GM12864 (cell line): ENCODE results near the gene ARID5B.

Experiments
- DNase-seq: peaks from one replicate; pipeline ENCODE4 v3.0.0-alpha.2; 2011; ENCODE audit warnings: low read depth
- H3K4me3 ChIP-seq: 2 replicates; pipeline ENCODE4 v1.5.1; 2011; ENCODE audit warnings: mild to moderate bottlenecking, low read depth, low read length, control low read depth
- TF ChIP-seq, protein P1 (sequence below): IDR thresholded peaks from 2 replicates; pipeline ENCODE4 v1.5.1; 2011; ENCODE audit warnings: low read depth, mild to moderate bottlenecking, moderate library complexity, low read length, control low read depth, inconsistent platforms; ENCODE audit errors: missing control alignments

Gene ARID5B

GRCh38 chr10:61899997-61900828 lies 1.3 kb upstream of the ARID5B start:
- TF ChIP-seq, protein P1, sequence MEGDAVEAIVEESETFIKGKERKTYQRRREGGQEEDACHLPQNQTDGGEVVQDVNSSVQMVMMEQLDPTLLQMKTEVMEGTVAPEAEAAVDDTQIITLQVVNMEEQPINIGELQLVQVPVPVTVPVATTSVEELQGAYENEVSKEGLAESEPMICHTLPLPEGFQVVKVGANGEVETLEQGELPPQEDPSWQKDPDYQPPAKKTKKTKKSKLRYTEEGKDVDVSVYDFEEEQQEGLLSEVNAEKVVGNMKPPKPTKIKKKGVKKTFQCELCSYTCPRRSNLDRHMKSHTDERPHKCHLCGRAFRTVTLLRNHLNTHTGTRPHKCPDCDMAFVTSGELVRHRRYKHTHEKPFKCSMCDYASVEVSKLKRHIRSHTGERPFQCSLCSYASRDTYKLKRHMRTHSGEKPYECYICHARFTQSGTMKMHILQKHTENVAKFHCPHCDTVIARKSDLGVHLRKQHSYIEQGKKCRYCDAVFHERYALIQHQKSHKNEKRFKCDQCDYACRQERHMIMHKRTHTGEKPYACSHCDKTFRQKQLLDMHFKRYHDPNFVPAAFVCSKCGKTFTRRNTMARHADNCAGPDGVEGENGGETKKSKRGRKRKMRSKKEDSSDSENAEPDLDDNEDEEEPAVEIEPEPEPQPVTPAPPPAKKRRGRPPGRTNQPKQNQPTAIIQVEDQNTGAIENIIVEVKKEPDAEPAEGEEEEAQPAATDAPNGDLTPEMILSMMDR: no peak
- peak overlapping the region; percentile 67 for H3K4me3 ChIP-seq
- DNase-seq: peak; percentile 81

GRCh38 chr10:61901829-61902444 lies 438 bp downstream of the ARID5B start:
- H3K4me3 ChIP-seq: peak overlapping the region; percentile 67
- no peak for DNase-seq
- TF ChIP-seq, protein P1: no peak

DNA sequence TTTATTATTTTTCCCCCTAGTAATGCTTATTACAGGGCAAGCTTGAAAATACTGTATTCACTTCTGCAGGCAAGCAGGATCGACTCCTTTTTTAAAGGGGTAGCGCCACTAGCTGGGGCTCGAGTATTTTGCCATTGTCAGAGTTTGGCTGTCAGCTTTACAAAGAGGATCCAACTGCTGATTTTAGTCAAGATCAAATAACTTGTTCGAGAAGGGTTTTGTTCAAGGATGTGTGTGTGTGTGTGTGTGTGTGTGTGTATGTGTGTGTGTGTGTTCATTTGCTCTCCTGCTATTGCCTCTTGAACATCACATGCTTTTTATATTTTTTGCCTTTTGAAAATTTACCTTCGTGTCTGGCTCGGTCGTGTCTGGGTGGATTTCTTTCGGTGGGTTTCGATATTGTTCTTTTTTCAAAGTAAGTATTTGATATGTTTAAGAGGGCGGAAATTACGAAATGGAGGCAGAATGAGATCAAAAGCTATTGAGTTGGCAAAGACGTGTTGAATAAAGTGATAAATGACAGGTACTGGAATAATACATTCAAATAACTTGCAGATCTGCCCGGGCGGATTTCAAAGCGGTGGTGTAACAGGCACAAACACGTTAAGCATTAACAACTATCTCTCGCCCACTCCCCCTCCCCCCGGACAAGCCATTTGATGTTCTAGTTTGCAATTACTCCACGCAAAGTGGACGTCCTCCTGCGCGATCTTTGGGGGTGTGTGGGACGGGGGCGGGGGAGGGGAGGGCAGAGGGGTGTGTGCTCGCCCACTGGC lies 1.1 kb downstream of the ARID5B start:
- DNase-seq: no peak
- TF ChIP-seq, protein P1: peak; percentile 5
- H3K4me3 ChIP-seq: peak overlapping the region; percentile 67

DNA sequence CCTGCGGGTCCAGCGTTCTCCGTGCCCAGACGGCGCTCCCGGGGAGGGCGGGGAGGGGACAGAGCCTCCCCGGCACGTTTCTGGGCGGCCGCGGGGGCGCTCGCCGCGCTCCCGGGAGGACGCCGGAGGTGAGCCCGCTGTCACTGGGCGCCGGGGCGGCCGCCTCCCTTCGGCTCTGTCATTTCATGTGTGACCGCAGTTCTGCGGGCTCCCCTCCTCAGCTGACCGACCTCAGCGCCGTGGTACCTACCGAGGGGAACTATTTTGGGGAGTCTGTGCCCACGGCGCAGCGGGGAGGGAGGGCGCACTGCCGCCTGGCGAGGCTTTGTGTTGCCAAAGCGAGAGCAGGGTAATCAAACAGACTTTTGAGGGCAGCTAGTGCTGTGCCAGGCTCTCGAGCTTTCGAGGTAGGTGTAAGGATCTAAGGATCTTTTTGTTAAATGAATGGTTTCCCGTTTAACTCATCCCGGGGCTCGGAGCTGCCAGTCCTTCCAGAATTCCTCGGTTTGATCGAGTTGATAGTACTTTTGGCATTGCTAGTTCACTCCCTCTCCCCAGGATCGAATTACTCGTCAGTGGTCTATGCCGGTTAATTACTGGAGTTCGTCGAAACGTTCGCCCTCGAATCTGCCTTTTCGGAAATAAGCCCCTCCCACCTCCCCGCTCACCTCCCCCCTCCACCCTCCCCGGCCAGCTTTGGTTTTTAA lies 1.9 kb downstream of the ARID5B start:
- no peak for DNase-seq

GRCh38 chr10:61903928-61904344 lies 2.4 kb downstream of the ARID5B start:
- no peak for DNase-seq
- peak overlapping the region; percentile 67 for H3K4me3 ChIP-seq
- TF ChIP-seq, protein P1: no peak

More for the DNA sequence above, 1.9 kb downstream of the ARID5B start:
- TF ChIP-seq, protein P1: peak; percentile 24
- H3K4me3 ChIP-seq: peak overlapping the region; percentile 67
